Stimulated activated CD8-positive, alpha-beta memory T cell treated with anti-CD3 and anti-CD28 coated beads, Interleukin-7, amount 100 ng/mL, for 48 hours (primary cell): Measurements from ENCODE around the gene INPPL1.
"Not testable (repeated sequence)": the region's sequence is repeated elsewhere in the genome, so short reads cannot be mapped to it uniquely, and the experiment has no call there.

Experiments used
- DNase-seq, 2 donors: peaks; one replicate each; pipeline ENCODE4 v3.0.0-alpha.2; 2020; ENCODE audit warnings: low read depth in 1 of 2; ENCODE audit errors: extremely low read depth in 1 of 2

The INPPL1 gene

GRCh38 chr11:72224564-72225410, at the start of gene INPPL1:
Gene INPPL1 (plus strand): TSS chr11:72224767. CDS start chr11:72224985, 218 bp downstream.
- DNase-seq, result peak in 1 of 2 donors; percentile 19

- DNase-seq, result no peak
These were observed 46.9 kb upstream of the INPPL1 start for GRCh38 chr11:72177656-72178055.

GRCh38 chr11:72179049-72179803, 45.3 kb upstream of the INPPL1 start:
- DNase-seq, result no peak

GRCh38 chr11:72179804-72180396, 44.7 kb upstream of the INPPL1 start:
- no peak for DNase-seq

- not testable (repeated sequence) for DNase-seq
These were observed 43.5 kb upstream of the INPPL1 start for GRCh38 chr11:72180892-72181552.

GRCh38 chr11:72181553-72181958, 43.0 kb upstream of the INPPL1 start:
- DNase-seq, result not testable (repeated sequence)

GRCh38 chr11:72188267-72188666, 36.3 kb upstream of the INPPL1 start:
- no peak for DNase-seq

- no peak for DNase-seq
These were observed 34.9 kb upstream of the INPPL1 start for GRCh38 chr11:72189455-72190250.

- DNase-seq, result no peak
These were observed 33.9 kb upstream of the INPPL1 start for GRCh38 chr11:72190631-72191071.

GRCh38 chr11:72191961-72192381, 32.6 kb upstream of the INPPL1 start, which contains the start of gene FOLR1:
Gene FOLR1 (plus strand): TSS chr11:72192140. CDS start chr11:72192174, 34 bp downstream.
- no peak for DNase-seq

- DNase-seq, result no peak
These were observed 28.9 kb upstream of the INPPL1 start for GRCh38 chr11:72195518-72196270.

GRCh38 chr11:72201445-72201844, 23.1 kb upstream of the INPPL1 start:
- DNase-seq, result not testable (repeated sequence)

- DNase-seq, result no peak
These were observed 22.0 kb upstream of the INPPL1 start for GRCh38 chr11:72202571-72202970.

- DNase-seq, result no peak
These were observed 21.4 kb upstream of the INPPL1 start for GRCh38 chr11:72203163-72203562.

- no peak for DNase-seq
These were observed 19.7 kb upstream of the INPPL1 start for GRCh38 chr11:72204886-72205285.

GRCh38 chr11:72206794-72207193, 17.8 kb upstream of the INPPL1 start:
- not testable (repeated sequence) for DNase-seq

- no peak for DNase-seq
These were observed 16.3 kb upstream of the INPPL1 start for GRCh38 chr11:72208281-72208680.

GRCh38 chr11:72209101-72209500, 15.5 kb upstream of the INPPL1 start:
- DNase-seq, result no peak

- no peak for DNase-seq
These were observed 7.9 kb upstream of the INPPL1 start, which contains the start of gene FOLR2 for GRCh38 chr11:72216638-72217037. Gene FOLR2 (plus strand): TSS chr11:72216794. CDS start chr11:72218585, 1,791 bp downstream.
